GM21786 (cell line): Measurements from ENCODE around the gene H1-8.
A peak's percentile ranks its signal among the peaks of the same experiment; 100 is the strongest.

Experiments used
- ATAC-seq: cut with Tn5 transposase; IDR thresholded peaks from one replicate; pipeline ENCODE4 v1.9.1; 2021; ENCODE audit not compliant: unreplicated experiment

H1-8 gene

GRCh38 chr3:129571605-129572547, 28.9 kb downstream of the H1-8 start:
- ATAC-seq = no peak

GRCh38 chr3:129572603-129573002, 29.6 kb downstream of the H1-8 start:
- ATAC-seq = no peak

GRCh38 chr3:129573493-129573892, 30.5 kb downstream of the H1-8 start:
- ATAC-seq = no peak

- ATAC-seq = no peak
These were observed 31.2 kb downstream of the H1-8 start for GRCh38 chr3:129574206-129574605.

- no peak for ATAC-seq
These were observed 32.4 kb downstream of the H1-8 start for GRCh38 chr3:129575233-129575996.

GRCh38 chr3:129575997-129576384, 33.0 kb downstream of the H1-8 start:
- ATAC-seq = no peak

- peak; percentile 60 for ATAC-seq
These were observed 33.8 kb downstream of the H1-8 start for GRCh38 chr3:129576514-129577352.

- no peak for ATAC-seq
These were observed 34.4 kb downstream of the H1-8 start for GRCh38 chr3:129577366-129577765.

- no peak for ATAC-seq
These were observed 35.2 kb downstream of the H1-8 start for GRCh38 chr3:129577925-129578786.

GRCh38 chr3:129579991-129580390, 37.0 kb downstream of the H1-8 start:
- no peak for ATAC-seq

- ATAC-seq = no peak
These were observed 38.6 kb downstream of the H1-8 start for GRCh38 chr3:129581623-129582022.

- no peak for ATAC-seq
These were observed 39.8 kb downstream of the H1-8 start for GRCh38 chr3:129582799-129583198.

- ATAC-seq = no peak
These were observed 40.3 kb downstream of the H1-8 start for GRCh38 chr3:129583289-129583688.

- ATAC-seq = no peak
These were observed 41.7 kb downstream of the H1-8 start for GRCh38 chr3:129584631-129585030.

- no peak for ATAC-seq
These were observed 43.1 kb downstream of the H1-8 start for GRCh38 chr3:129585949-129586657.

- no peak for ATAC-seq
These were observed 43.9 kb downstream of the H1-8 start for GRCh38 chr3:129586746-129587430.

GRCh38 chr3:129587566-129588210, 44.7 kb downstream of the H1-8 start:
- no peak for ATAC-seq

- no peak for ATAC-seq
These were observed 47.2 kb downstream of the H1-8 start for GRCh38 chr3:129590215-129590614.
